GM10266 (cell line): ENCODE data around the gene PDE4B.

ENCODE experiments used
- DNase-seq: peaks from one replicate; pipeline ENCODE4 v3.0.0; 2012; ENCODE audit errors: extremely low spot score
- TF ChIP-seq, protein P1 (sequence below): IDR thresholded peaks from 2 replicates; pipeline ENCODE4 v1.5.1; 2012; ENCODE audit warnings: mild to moderate bottlenecking, low read depth; ENCODE audit not compliant: control insufficient read depth, insufficient read depth; ENCODE audit errors: missing control alignments

Gene PDE4B

DNA sequence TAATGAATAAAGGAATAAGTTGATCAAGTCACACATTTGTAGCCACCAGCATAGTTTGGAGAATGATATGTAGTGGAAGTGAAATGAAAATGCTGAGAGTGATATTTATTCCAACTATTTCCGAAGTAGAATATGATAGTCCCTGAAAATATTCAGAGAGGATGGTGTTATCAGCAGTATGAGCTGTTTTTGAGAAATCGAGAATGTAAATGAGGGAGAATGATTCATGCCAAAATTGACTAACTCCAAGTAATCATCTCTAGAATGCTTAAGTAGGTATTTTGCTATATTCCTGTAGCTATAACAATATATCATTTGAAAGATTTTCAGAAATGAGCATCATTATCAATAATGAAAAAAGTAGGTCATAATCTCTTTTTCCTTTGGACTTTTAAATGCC is 178.9 kb downstream of the PDE4B start:
- TF ChIP-seq, protein P1, sequence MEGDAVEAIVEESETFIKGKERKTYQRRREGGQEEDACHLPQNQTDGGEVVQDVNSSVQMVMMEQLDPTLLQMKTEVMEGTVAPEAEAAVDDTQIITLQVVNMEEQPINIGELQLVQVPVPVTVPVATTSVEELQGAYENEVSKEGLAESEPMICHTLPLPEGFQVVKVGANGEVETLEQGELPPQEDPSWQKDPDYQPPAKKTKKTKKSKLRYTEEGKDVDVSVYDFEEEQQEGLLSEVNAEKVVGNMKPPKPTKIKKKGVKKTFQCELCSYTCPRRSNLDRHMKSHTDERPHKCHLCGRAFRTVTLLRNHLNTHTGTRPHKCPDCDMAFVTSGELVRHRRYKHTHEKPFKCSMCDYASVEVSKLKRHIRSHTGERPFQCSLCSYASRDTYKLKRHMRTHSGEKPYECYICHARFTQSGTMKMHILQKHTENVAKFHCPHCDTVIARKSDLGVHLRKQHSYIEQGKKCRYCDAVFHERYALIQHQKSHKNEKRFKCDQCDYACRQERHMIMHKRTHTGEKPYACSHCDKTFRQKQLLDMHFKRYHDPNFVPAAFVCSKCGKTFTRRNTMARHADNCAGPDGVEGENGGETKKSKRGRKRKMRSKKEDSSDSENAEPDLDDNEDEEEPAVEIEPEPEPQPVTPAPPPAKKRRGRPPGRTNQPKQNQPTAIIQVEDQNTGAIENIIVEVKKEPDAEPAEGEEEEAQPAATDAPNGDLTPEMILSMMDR: no peak
- no peak for DNase-seq

DNA sequence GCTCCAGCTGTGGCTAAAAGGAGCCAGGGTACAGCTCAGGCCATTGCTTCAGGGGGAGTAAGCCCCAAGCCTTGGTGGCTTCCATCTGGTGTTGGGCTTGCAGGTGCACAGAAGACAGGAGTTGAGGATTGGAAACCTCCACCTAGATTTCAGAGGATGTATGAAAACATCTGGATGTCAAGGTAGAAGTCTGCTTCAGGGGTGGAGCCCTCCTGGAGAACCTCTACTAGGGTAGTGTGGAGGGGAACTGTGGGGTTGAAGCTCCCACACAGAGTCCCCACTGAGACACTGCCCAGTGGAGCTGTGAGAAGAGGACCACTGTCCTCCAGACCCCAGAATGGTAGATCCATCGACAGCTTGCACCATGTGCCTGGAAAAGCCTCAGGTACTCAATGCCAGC is 183.0 kb downstream of the PDE4B start:
- TF ChIP-seq, protein P1: no peak

GRCh38 chr1:65979136-65980044 is 186.7 kb downstream of the PDE4B start:
- no peak for DNase-seq
- TF ChIP-seq, protein P1: no peak

More for the DNA sequence above, 183.0 kb downstream of the PDE4B start:
- no peak for DNase-seq

DNA sequence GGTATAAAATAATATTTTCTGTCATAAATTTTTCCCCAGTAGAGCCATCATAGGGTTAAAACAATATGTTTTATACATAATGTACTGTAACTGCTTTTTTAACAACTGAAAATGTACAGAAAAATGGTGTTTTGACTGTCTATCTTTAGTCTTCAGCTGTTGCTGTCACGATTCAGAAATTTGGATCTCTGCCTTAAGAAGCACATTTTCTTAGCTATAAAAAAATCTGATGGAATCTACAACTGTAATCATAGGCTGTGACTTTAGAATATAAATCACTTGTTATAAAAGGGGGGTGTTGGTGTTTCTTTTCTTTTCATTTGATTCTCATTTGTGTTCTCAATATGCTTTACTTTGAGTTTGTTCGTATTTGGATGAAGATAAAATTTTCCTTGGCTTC is 187.5 kb downstream of the PDE4B start:
- TF ChIP-seq, protein P1: no peak

GRCh38 chr1:65983500-65983899 is 190.8 kb downstream of the PDE4B start:
- TF ChIP-seq, protein P1: no peak
- DNase-seq: no peak

More for the DNA sequence above, 187.5 kb downstream of the PDE4B start:
- DNase-seq: no peak

GRCh38 chr1:65985393-65986066 is 192.8 kb downstream of the PDE4B start:
- no peak for DNase-seq
- TF ChIP-seq, protein P1: no peak

GRCh38 chr1:65986146-65986545 is 193.5 kb downstream of the PDE4B start:
- TF ChIP-seq, protein P1: no peak
- DNase-seq: no peak
